GM11168 (cell line): ENCODE results near the gene RNF34.

Experiments
- in situ Hi-C: fragments of 300-500 bp; cut with MboI; formaldehyde crosslinking; loops from one replicate; pipeline ENCODE4 v1.12.0; 2022; ENCODE audit warnings: low sequenced_read_pairs; ENCODE audit not compliant: unreplicated experiment

The RNF34 gene

GRCh38 chr12:121432740-121433480 is 33.0 kb downstream of the RNF34 start:
- in situ Hi-C loops: no loop called here

DNA sequence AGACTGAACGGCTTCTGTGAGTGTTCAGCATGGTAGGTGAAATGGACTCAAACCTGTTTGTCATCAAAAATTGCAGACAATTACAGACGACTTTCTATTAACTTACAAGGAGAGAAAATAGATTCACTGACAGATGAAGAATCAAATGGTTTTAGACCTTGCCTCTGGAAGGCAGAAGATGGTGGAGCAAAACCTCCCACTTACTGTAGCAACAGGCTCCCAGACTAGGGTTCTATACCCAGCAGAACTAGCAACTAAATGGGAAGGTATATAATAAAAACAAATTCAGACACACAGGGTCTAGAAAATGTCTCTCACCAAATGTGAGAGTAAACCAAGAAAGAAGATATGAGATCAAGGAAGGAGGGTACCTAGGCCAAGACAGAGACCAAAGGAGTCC is 36.8 kb downstream of the RNF34 start:
- in situ Hi-C loops: no loop called here

DNA sequence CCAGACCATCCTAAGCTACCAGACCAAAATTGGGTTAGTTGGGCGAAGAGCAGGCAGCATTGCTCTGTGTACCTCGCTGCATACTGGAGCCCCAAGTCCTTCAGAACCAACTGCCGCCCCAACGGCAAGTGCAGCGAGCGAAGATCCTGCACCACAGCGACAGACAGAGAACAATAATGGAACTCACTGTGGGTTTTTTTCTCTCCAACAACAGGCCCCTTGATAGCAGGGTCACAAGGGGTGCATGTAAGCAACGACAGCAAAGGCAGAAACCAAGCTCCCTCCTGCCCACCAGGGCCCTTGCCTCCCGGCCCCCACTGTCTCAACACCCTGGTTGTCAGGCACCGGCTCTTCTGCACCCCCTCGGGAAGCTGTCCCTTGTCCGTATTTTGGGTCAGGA is 39.0 kb downstream of the RNF34 start:
- in situ Hi-C loops: no loop called here

GRCh38 chr12:121439715-121440114 is 39.8 kb downstream of the RNF34 start:
- in situ Hi-C loops: loop anchor here (10.0 kb wide), 1 partner anchor 105 kb away; no protein-coding TSS in a partner anchor

- in situ Hi-C loops: loop anchor here (10.0 kb wide), 1 partner anchor 106 kb away; no protein-coding TSS in a partner anchor
Observed at GRCh38 chr12:121440768-121441167, 40.9 kb downstream of the RNF34 start.

DNA sequence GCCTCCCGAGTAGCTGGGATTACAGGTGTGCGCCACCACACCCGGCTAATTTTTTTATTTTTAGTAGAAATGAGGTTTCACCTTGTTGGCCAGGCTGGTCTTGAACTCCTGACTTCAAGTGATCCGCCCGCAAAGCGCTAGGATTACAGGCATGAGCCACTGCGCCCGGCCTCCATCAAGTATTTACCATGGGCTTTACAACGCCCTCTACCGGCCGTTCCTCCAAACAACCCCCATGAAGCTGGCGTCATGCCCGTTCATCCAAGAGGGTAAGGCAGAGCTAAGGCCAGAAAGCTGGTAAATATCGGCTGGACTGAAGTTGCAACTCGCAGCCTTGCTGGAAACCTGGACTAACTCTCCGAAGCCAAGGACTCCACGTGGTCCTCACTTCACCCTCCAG is 41.6 kb downstream of the RNF34 start:
- in situ Hi-C loops: loop anchor here (10.0 kb wide), 1 partner anchor 107 kb away; no protein-coding TSS in a partner anchor

DNA sequence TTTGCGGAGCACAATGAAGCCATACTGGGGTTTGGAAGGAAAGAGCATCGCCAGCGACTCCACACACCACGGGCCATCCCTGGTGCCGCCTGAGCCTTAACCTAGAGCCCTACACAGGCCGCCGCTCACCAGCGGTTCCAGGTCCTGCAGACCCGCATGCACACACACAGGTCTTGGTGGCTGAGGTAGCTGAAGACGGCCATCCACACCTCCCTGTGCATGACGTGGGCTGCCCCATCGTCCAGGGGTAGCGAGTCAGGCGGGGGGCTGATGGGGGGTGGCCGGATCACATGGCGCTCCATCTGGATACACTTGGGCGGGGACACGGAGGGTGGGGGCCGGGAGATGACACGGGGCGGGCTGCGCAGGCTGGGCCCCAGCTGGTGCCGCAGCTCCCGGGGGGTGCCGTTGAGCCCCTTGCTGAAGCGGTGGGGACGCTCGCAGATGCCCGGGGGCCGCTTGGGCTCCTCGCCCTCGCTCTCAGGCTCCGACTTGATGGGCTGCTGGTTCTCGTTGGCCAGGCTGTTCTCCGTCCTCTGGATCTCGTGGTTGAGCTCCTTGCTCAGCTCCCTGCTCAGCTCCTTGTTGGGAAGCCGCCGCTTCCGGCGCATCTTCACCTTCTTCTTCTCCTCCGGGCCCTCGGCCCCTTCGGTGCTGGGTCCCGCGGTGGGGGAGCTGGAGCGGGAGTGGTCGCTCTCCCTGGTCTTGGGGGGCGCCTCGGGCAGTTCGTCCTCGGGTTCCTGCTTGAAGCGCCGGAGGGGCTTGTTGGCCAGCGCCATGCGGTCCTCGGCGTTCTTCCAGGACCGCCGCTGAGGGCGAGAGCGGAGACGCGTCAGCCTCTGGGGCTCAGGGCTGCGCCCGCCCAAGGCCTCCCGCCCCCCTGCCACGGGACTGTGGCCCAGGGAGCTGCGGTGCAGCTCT is 42.4 kb downstream of the RNF34 start:
- in situ Hi-C loops: loop anchor here (10.0 kb wide), 1 partner anchor 107 kb away; no protein-coding TSS in a partner anchor

GRCh38 chr12:121443193-121443870 is 43.4 kb downstream of the RNF34 start:
- in situ Hi-C loops: loop anchor here (10.0 kb wide), 1 partner anchor 109 kb away; no protein-coding TSS in a partner anchor

GRCh38 chr12:121443911-121444841 is 44.3 kb downstream of the RNF34 start:
- in situ Hi-C loops: loop anchor here (10.0 kb wide), 1 partner anchor 109 kb away; no protein-coding TSS in a partner anchor

GRCh38 chr12:121444842-121445202 is 44.9 kb downstream of the RNF34 start:
- in situ Hi-C loops: loop anchor here (10.0 kb wide), 1 partner anchor 110 kb away; no protein-coding TSS in a partner anchor

DNA sequence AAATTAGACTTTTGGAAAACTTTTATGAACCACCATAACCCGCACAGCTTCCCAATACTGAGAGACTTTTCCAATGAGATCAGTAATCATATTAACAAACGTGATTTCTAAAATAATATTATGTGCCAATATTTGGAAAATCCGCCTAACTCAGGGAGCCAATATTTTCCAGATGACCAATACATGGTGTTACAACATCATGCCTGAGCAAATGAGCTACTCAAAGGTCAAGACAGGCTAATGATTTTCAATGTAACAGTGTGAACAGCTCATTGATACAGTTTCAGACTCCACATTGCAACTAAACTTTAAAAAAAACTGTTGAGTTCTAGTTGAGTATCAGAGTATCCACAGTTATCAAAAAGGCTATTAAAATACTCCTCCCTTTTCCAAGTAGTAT is 46.8 kb downstream of the RNF34 start:
- in situ Hi-C loops: loop anchor here (10.0 kb wide), 1 partner anchor 112 kb away; no protein-coding TSS in a partner anchor

DNA sequence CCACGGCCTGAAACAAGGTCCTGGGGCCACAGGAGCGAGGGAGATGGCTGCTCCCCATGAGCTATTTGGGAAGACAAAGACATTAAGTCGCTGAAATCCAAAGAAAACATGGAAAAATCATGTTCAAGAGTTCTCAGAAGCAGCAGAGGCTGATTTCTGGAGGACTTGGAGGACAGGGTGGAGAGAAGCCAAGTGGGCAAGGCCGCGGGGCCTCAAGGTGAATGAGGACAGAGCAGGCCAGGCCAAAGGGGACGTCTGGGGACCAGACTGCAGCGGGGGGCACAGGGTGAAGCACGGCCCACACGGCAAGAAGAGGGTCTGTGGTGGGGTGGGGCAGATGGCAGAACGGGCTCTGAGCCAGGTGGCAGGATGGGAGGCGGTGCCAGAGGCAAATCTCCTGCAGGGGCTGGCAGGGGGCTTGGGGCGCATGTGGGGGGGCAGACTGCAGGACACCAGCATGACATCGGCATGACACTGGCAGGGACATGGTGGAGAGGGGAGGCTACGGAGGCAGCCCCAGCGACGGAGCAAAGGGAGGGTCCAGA is 48.9 kb downstream of the RNF34 start:
- in situ Hi-C loops: loop anchor here (10.0 kb wide), 1 partner anchor 114 kb away; no protein-coding TSS in a partner anchor

GRCh38 chr12:121451961-121452339 is 52.0 kb downstream of the RNF34 start:
- in situ Hi-C loops: no loop called here

- in situ Hi-C loops: no loop called here
Observed at GRCh38 chr12:121452340-121452984, 52.5 kb downstream of the RNF34 start.

GRCh38 chr12:121452985-121453360 is 53.1 kb downstream of the RNF34 start:
- in situ Hi-C loops: no loop called here

DNA sequence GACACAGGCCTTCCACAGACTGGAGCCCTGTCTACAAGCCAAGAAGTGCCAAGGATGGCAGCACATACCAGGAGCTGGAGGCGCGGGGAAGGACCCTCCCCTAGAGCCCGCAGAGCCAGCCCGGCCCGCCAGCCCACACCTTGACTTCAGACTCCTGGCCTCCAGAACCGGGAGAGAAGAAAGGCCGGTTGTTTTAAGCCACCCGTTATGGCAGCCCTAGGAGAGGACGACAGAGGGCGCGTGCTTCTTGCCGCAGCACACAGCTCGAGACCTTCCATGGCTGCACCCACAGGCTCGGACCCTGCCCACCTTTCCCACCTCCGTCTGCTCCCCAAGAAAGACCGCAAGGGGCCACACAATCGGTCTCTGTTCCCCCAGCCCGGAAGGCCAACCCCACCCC is 53.7 kb downstream of the RNF34 start:
- in situ Hi-C loops: no loop called here

GRCh38 chr12:121454921-121455320 is 55.0 kb downstream of the RNF34 start:
- in situ Hi-C loops: no loop called here

- in situ Hi-C loops: no loop called here
Observed at GRCh38 chr12:121455766-121456420, 56.0 kb downstream of the RNF34 start.
